Measurements from ENCODE around the gene CST6. TPM values are rescaled to one million over a fixed set of nuclear protein-coding genes. Genes with fewer than 3 reads are reported as not detected.

CST6 gene
- total and polyA plus RNA-seq, 2 experiments from 2014 or later, result 4.2 to 8.3 TPM

DNA sequence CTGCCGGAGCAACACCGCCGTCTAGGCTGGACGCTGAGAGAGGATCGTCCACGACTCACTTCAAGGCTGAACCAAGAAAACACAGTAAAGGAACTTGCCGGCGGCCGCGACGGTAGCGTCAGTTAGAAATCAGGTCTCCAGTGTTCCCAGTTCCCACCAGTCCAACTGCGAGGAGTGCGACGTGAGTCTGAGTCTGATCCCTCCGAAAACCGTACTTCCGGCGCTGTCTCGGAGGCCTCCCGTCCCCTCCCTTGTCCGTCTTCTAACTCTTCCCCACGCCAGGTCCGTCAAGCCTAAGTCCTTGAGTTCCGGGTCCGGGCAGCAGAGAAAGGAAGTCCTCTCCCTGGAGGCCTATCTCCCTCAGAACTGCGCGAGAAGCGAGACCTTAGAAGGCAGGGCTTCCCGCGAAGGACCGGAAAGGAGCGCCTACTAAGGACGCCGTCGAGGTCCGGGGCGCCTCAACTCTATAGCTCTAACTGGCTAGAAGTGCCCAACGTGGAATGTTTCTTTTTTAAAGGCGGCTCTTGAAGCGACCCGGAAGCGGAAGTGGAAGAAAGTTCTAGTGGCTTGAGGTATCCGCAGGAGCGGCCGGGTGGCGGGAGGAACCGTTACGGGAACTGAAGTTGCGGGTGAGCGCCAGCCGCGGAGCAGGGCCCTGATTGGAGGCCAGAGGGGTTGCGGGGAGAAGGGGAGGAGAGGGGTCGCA, 9.7 kb upstream of the CST6 start, which contains the start of the genes BANF1 and EIF1AD (continued):
- TF ChIP-seq, protein P1, sequence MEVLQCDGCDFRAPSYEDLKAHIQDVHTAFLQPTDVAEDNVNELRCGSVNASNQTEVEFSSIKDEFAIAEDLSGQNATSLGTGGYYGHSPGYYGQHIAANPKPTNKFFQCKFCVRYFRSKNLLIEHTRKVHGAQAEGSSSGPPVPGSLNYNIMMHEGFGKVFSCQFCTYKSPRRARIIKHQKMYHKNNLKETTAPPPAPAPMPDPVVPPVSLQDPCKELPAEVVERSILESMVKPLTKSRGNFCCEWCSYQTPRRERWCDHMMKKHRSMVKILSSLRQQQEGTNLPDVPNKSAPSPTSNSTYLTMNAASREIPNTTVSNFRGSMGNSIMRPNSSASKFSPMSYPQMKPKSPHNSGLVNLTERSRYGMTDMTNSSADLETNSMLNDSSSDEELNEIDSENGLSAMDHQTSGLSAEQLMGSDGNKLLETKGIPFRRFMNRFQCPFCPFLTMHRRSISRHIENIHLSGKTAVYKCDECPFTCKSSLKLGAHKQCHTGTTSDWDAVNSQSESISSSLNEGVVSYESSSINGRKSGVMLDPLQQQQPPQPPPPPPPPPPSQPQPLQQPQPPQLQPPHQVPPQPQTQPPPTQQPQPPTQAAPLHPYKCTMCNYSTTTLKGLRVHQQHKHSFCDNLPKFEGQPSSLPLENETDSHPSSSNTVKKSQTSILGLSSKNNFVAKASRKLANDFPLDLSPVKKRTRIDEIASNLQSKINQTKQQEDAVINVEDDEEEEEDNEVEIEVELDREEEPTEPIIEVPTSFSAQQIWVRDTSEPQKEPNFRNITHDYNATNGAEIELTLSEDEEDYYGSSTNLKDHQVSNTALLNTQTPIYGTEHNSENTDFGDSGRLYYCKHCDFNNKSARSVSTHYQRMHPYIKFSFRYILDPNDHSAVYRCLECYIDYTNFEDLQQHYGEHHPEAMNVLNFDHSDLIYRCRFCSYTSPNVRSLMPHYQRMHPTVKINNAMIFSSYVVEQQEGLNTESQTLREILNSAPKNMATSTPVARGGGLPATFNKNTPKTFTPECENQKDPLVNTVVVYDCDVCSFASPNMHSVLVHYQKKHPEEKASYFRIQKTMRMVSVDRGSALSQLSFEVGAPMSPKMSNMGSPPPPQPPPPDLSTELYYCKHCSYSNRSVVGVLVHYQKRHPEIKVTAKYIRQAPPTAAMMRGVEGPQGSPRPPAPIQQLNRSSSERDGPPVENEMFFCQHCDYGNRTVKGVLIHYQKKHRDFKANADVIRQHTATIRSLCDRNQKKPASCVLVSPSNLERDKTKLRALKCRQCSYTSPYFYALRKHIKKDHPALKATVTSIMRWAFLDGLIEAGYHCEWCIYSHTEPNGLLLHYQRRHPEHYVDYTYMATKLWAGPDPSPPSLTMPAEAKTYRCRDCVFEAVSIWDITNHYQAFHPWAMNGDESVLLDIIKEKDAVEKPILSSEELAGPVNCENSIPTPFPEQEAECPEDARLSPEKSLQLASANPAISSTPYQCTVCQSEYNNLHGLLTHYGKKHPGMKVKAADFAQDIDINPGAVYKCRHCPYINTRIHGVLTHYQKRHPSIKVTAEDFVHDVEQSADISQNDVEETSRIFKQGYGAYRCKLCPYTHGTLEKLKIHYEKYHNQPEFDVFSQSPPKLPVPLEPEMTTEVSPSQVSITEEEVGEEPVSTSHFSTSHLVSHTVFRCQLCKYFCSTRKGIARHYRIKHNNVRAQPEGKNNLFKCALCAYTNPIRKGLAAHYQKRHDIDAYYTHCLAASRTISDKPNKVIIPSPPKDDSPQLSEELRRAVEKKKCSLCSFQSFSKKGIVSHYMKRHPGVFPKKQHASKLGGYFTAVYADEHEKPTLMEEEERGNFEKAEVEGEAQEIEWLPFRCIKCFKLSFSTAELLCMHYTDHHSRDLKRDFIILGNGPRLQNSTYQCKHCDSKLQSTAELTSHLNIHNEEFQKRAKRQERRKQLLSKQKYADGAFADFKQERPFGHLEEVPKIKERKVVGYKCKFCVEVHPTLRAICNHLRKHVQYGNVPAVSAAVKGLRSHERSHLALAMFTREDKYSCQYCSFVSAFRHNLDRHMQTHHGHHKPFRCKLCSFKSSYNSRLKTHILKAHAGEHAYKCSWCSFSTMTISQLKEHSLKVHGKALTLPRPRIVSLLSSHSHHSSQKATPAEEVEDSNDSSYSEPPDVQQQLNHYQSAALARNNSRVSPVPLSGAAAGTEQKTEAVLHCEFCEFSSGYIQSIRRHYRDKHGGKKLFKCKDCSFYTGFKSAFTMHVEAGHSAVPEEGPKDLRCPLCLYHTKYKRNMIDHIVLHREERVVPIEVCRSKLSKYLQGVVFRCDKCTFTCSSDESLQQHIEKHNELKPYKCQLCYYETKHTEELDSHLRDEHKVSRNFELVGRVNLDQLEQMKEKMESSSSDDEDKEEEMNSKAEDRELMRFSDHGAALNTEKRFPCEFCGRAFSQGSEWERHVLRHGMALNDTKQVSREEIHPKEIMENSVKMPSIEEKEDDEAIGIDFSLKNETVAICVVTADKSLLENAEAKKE (CRISPR knock-in tag; IDR thresholded peaks at IDR 0.05), result no peak
- TF ChIP-seq, protein P2, sequence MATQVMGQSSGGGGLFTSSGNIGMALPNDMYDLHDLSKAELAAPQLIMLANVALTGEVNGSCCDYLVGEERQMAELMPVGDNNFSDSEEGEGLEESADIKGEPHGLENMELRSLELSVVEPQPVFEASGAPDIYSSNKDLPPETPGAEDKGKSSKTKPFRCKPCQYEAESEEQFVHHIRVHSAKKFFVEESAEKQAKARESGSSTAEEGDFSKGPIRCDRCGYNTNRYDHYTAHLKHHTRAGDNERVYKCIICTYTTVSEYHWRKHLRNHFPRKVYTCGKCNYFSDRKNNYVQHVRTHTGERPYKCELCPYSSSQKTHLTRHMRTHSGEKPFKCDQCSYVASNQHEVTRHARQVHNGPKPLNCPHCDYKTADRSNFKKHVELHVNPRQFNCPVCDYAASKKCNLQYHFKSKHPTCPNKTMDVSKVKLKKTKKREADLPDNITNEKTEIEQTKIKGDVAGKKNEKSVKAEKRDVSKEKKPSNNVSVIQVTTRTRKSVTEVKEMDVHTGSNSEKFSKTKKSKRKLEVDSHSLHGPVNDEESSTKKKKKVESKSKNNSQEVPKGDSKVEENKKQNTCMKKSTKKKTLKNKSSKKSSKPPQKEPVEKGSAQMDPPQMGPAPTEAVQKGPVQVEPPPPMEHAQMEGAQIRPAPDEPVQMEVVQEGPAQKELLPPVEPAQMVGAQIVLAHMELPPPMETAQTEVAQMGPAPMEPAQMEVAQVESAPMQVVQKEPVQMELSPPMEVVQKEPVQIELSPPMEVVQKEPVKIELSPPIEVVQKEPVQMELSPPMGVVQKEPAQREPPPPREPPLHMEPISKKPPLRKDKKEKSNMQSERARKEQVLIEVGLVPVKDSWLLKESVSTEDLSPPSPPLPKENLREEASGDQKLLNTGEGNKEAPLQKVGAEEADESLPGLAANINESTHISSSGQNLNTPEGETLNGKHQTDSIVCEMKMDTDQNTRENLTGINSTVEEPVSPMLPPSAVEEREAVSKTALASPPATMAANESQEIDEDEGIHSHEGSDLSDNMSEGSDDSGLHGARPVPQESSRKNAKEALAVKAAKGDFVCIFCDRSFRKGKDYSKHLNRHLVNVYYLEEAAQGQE (IDR thresholded peaks at IDR 0.05; ENCODE audit: unreplicated experiment), result no peak
- TF ChIP-seq, protein P3, sequence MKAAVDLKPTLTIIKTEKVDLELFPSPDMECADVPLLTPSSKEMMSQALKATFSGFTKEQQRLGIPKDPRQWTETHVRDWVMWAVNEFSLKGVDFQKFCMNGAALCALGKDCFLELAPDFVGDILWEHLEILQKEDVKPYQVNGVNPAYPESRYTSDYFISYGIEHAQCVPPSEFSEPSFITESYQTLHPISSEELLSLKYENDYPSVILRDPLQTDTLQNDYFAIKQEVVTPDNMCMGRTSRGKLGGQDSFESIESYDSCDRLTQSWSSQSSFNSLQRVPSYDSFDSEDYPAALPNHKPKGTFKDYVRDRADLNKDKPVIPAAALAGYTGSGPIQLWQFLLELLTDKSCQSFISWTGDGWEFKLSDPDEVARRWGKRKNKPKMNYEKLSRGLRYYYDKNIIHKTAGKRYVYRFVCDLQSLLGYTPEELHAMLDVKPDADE (IDR thresholded peaks at IDR 0.05), result peak; percentile 87
